B cell (primary cell): ENCODE data around the gene RECQL.

Experiments
- CTCF ChIP-seq: fragments of 200-600 bp; IDR thresholded peaks from one replicate; pipeline ENCODE4 v1.8.0; 2022; ENCODE audit warnings: antibody characterized with exemption, mild to moderate bottlenecking
- EZH2 ChIP-seq: IDR thresholded peaks from 2 replicates; pipeline ENCODE4 v1.6.1; 2012; ENCODE audit warnings: borderline replicate concordance, low read depth, mild to moderate bottlenecking, moderate library complexity, low read length; ENCODE audit not compliant: insufficient read depth, poor library complexity, severe bottlenecking

GRCh38 chr12:21527451-21528180 is 26.2 kb upstream of the RECQL start:
- TF ChIP-seq EZH2 (no peak), CTCF (no peak)
